HG02642 (cell line): ENCODE results near the gene TMA7.
A peak's percentile ranks its signal among the peaks of the same experiment; 100 is the strongest.
"Not testable (repeated sequence)": the region's sequence is repeated elsewhere in the genome, so short reads cannot be mapped to it uniquely, and the experiment has no call there.

ENCODE experiments used
- ATAC-seq: cut with Tn5 transposase; IDR thresholded peaks from one replicate; pipeline ENCODE4 v1.9.1; 2021; ENCODE audit warnings: mild to moderate bottlenecking; ENCODE audit not compliant: unreplicated experiment, poor library complexity

The TMA7 gene

DNA sequence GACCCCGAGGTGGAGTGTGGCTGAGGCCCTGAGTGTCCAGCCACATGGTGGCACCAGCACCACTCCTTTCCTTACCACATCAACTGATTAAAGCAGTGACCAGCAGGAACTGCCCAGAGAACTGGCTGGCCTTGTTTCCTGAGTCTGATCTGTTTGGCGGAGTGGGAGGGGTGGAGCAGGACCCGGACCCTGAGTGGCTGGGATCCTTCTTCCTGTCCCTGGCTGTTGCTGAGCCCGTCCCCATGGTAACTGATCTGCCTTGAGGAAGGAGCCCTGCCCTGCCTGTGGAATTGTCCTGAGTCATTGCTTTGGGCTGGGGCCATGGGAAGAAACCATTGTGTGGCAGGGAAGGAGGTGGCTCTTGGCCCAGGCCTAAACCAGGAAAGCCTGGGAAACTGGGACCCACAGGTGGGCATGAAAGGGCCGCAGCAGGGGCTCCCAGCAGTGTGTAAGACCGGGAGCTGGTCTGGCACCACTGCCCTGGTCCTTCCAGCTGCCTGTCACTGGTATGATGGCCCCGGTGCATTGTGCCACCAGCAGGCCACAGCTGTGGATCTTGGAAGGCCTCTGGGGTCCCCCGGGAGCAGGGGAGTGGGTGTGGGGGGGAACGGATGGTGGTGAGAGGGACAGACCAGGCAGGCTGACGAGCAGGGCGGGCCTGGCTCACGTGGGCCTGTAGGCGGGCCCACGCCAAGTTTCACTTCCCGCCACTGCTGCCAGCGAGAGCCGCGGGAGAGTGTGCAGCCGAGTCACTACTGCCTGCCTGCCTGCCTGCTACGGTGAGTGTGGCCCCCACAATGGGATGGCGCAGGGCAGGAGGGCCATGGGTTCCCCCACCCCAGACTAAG is 25.7 kb downstream of the TMA7 start:
- peak; percentile 84 for ATAC-seq

DNA sequence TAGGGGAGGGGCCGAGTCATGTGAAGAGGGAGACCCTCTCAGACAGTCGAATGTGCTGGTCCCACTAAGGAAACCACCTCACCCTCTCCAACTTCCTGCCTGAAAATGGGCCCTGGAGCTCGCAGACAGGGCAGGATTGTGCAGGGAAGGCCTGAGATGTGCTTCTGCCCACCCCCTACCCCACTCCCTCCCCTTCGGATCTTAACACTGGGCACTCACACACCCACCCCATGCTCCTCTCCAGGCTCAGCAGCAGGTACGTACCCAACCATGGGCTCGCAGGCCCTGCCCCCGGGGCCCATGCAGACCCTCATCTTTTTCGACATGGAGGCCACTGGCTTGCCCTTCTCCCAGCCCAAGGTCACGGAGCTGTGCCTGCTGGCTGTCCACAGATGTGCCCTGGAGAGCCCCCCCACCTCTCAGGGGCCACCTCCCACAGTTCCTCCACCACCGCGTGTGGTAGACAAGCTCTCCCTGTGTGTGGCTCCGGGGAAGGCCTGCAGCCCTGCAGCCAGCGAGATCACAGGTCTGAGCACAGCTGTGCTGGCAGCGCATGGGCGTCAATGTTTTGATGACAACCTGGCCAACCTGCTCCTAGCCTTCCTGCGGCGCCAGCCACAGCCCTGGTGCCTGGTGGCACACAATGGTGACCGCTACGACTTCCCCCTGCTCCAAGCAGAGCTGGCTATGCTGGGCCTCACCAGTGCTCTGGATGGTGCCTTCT is 26.5 kb downstream of the TMA7 start:
- peak; percentile 8 for ATAC-seq

DNA sequence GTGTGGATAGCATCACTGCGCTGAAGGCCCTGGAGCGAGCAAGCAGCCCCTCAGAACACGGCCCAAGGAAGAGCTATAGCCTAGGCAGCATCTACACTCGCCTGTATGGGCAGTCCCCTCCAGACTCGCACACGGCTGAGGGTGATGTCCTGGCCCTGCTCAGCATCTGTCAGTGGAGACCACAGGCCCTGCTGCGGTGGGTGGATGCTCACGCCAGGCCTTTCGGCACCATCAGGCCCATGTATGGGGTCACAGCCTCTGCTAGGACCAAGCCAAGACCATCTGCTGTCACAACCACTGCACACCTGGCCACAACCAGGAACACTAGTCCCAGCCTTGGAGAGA is 27.0 kb downstream of the TMA7 start:
- no peak for ATAC-seq

DNA sequence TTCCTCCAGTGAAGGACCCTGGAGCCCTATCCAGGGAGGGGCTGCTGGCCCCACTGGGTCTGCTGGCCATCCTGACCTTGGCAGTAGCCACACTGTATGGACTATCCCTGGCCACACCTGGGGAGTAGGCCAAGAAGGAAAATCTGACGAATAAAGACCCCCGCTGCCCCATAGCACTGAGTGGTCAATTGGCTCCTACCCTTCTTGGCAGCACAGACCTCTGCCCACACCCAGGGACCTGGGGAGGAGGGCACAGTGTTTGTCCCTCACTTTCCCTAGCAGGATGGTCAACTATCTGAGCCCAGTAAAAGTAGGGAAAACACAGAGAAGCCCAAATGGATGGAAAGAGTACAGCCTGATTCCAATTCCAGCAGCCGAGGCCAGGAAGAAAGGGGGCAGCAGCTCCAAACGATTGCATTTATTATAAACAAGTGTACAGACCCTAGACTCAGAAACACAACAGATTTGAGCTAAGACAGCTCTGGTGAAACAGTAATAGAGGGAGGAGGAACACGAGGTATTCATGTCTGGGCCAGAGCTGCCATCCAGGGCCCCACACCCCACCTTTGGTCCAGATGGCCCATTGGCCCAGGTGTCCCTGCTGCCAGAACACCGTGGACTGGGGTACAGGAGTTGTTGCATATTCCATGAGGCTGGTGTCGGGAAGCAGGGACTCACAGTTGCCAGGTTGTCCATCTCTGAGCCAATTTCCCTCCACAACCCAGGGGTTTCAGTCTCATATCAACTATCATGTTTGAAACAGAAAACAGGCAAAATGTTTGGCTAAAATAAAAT is 27.6 kb downstream of the TMA7 start:
- ATAC-seq, result no peak

GRCh38 chr3:48468329-48468731 is 28.3 kb downstream of the TMA7 start:
- ATAC-seq, result no peak

GRCh38 chr3:48469046-48469915 is 29.2 kb downstream of the TMA7 start:
- ATAC-seq, result no peak

DNA sequence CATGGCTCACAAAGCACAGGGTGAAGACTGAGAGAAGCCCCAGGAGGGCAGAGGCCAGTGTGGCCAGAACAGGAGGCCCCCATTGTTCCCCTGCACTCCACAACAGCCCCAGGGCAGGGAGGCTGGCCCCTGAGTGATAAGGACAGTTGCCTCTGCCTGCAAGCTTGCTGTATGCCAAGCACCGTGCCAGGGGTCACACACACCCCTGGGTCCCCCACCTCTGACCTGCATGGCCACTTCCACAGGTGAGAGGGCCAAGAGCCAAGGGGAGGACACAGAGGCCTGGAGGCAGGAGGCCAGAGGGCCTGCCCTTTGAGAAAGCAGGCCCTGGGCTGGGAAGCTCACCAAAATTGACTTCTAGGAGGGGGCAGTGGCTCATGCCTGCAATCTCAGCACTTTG is 30.2 kb downstream of the TMA7 start:
- ATAC-seq, result no peak

DNA sequence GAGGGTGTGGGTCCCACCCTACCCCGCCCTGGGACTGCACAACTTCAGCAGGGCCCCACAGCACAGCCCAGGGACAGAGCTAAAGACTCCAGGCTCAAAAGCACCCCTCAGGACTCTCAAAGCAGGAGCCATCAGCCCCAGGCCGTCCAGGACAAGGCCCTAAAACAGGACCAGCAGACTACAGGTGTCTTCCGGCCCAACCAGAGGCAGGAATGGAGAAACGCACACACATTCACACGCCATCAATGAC is 32.5 kb downstream of the TMA7 start:
- peak; percentile 8 for ATAC-seq

GRCh38 chr3:48472923-48473616 is 33.0 kb downstream of the TMA7 start:
- peak; percentile 82 for ATAC-seq

- ATAC-seq, result no peak
Observed at GRCh38 chr3:48473617-48473952, 33.5 kb downstream of the TMA7 start.

GRCh38 chr3:48474031-48474430 is 34.0 kb downstream of the TMA7 start:
- ATAC-seq, result not testable (repeated sequence)

DNA sequence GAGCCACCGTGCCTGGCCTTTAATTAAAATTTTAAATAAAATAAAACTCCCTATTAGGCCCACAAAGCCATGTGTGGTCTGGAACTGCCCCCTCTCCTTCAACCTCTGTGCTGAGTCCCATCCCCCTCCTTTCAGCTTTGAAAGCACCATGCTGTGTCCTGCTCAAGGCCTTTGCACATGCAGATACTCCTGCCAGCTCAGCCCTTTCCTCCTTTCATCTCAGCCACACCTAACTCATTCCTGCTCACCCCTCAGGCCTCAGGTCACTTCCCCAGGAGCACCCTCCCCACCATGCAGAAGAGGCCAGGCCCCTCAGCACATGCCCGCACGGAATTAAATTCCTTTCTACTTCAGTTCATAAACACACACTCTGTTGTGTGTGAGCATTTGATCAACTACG is 34.6 kb downstream of the TMA7 start:
- no peak for ATAC-seq

DNA sequence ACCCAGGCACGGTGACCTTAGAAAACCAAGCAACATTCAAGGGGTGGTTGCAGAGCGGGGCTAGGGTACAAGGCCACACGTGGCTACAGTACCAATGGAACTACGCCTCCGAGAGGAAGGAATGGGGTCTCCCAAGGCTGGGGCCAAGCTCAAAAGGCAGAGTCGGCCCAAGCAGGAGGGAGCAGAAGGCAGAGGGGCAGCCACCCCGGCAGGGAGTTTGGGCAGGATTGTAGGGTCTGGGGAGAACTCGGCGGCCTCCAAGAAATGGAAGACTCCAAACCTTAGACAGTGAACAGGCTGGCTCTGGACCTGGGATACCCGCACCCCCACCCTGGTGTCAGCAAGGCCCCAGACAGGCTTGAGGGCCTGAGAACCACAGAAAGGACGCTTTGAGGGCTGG is 35.1 kb downstream of the TMA7 start:
- ATAC-seq, result no peak

GRCh38 chr3:48476426-48477053 is 36.5 kb downstream of the TMA7 start:
- ATAC-seq, result no peak

DNA sequence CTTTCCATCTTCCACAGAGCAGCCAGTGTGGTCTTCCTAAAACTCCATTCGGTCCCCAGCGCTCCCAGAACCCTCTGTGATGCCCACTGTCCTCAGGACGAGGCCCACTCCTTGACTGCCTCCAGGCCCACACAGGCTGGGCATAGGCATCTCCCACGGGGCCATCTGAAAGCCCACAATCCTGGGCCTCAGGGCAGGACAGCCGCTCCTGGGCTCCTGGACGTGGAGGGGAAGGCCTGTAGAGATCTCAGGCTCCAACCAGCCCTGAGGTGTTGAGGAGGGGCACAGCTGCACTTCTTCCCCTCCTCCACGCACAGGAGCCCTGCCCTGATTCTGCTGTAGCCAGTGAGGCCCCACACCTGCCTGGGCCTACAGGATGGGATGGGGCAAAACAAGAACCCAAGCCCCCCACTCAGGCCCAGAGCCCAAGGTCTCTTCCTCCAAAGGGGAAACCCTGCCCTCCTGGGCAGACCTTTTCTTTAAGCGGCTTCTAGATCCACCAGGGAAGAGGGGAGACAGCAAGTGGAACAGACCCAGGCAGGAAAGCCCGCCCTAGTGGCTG is 38.0 kb downstream of the TMA7 start:
- ATAC-seq, result no peak

DNA sequence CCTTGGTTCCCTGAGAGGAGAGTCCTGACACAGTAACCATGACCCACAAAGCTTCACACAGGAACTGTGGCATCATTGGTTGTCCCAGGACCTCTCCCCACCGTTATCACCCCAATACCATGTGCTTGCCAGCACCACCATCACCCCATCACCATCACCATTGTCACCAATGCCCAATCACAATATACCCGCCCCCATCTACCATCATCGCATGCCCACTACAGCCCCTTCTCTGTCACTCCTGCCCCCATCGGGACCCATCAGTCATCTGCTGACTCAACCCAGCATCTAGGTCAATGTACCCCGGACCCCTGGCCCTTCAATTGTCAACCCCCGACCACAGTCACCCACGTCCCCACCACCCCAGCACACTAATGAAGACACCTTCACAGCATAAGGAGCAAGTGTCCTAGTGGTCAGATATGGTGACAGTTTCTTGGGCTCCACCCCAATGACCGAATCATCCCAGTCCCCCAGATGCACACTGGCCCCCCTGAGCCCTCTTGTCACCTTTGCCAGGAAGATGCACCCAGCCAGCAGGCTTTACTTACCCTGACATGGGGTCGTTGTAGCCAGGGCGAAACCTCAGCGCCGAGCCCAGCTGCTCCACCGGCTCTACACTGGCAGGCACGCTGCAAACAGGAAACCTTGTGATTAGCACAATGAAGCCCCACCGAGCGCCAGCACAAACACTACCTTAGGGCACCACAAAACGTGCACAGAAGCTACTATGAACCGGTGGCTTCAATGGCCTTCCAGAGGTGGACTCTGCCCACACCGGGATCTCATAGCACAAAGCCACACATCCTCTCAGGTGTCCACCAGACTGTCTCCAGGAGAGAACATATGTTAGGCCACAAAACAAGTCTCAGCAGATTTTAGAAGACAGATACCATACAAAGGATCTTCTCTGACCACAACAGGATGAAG is 38.8 kb downstream of the TMA7 start:
- no peak for ATAC-seq

- not testable (repeated sequence) for ATAC-seq
Observed at GRCh38 chr3:48480891-48481290, 40.8 kb downstream of the TMA7 start.

DNA sequence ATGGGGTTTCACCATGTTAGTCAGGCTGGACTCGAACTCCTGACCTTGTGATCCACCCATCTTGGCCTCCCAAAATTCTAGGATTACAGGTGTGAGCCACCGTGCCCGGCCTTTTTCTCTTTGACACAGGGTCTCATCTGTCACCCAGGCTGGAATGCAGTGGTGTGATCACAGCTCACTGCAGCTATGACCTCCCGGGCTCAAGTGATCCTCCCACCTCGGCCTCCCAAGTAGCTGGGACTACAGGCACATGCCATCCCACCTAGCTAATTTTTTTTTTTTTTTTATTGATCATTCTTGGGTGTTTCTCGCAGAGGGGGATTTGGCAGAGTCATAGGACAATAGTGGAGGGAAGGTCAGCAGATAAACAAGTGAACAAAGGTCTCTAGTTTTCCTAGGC is 42.8 kb downstream of the TMA7 start:
- not testable (repeated sequence) for ATAC-seq
